IPS-NIHi11 (cell line): ENCODE measurements around the gene TYW1.
"Not testable (repeated sequence)": the region's sequence is repeated elsewhere in the genome, so short reads cannot be mapped to it uniquely, and the experiment has no call there.

Experiments used
- DNase-seq: peaks from one replicate; pipeline ENCODE4 v3.0.0; 2012; ENCODE audit warnings: mixed read lengths, low spot score

The TYW1 gene

DNA sequence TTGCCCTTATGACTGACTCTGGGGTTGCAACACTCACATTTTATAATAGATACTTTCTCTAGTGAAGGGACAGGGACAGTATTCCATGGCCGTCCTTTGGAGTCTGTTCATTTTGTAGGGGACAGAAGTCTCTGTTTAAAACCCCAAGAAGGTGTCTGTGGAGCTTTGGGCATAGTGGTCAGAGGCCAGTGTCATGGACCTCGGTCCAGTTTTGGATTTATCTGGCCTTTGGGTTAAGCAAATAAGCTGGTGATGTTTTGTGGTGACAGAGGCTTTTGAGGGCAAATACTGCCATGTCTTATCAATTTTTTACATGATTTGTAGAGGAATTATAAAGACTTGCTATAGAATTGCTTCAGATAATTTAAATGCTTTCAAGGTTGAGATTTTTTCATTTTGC, 50.2 kb downstream of the TYW1 start:
- DNase-seq: not testable (repeated sequence)

DNA sequence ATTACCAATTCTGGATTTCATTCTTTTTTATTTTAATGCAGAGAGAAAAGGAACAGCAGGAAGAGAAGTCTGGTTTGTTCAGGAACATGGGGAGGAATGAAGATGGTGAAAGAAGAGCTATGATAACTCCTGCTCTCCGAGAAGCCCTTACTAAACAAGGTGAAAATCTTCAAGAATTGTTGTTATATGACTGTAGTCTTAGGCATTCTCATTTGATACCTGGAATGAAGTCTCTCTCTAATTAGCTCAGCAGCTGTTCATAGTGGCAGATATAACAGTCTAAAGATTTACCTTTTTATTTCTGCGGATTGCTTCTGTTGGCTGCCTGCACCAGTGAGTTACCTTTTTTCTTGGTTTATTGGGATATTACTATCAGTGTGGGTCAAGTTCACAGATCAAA, 53.3 kb downstream of the TYW1 start:
- not testable (repeated sequence) for DNase-seq

DNA sequence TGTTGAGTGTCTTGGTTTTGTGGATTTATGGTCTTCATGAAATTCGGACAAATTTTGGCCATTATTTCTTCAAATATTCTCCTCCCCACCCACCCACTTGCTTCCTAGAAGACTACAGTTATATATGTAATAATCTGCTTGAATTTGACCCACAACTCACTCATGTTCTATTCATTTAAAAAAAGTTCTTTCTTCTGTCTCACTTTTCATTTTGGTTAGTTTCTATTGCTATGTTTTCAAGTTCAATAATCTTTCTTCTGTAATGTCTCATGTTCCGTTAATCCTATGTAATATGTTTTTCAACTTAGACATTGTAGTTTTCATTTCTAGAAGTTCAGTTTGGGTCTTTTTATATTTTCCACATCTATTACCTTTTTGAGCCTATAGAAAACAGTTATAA, 55.5 kb downstream of the TYW1 start:
- not testable (repeated sequence) for DNase-seq

DNA sequence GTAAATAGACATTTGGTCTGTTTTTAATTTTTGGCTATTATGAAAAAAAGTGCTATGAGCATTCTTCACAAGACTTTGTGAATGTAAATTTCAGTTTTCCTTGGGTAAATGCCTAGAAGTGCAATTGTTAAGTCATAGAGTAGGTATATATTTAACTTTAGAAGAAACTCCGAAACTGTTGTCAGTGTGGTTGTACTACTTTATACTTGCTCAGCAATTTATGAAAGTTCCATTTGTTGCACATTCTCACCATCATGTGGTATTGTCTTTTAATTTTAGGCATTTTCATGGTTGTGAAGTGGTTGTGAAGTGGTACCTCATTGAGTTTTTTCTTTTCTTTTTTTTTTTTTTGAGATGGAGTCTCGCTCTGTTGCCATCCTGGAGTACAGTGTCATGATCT, 60.0 kb downstream of the TYW1 start:
- DNase-seq: no peak

DNA sequence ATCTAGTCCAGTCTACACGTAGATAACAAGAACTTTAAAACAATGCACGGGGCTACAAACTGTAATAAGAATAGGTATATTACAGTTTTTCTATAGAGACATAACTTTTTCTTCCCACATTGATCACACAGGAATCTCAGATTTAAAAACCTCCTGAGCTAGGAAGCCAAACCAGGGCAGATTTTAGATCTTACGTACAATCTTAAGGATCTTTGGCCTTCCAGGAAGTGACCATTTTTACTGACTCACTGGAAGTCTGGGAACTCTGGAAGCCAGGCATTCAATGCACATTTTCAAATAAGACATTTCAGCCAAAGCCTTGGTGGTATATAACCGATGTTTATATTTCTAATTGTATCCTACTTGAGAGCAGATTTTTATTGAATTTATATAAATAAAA, 64.7 kb downstream of the TYW1 start:
- DNase-seq: not testable (repeated sequence)

DNA sequence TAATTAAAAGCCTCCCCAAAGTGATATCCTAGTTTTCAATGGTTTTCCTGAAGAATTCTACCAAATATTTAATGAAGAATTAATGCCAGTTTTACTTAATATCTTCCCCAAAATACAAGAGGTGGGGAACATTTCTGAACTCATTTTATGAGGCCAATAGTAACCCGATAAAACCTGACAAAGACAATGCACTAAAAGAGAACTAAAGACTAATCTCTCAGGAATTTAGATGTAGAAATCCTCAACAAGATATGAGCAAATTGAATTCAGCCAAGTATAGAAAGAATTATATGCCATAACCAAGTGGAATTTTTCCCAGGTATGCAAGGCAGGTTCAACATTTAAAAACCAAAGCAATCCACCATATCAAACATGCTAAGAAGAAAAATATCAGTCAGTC, 66.2 kb downstream of the TYW1 start:
- DNase-seq: not testable (repeated sequence)

DNA sequence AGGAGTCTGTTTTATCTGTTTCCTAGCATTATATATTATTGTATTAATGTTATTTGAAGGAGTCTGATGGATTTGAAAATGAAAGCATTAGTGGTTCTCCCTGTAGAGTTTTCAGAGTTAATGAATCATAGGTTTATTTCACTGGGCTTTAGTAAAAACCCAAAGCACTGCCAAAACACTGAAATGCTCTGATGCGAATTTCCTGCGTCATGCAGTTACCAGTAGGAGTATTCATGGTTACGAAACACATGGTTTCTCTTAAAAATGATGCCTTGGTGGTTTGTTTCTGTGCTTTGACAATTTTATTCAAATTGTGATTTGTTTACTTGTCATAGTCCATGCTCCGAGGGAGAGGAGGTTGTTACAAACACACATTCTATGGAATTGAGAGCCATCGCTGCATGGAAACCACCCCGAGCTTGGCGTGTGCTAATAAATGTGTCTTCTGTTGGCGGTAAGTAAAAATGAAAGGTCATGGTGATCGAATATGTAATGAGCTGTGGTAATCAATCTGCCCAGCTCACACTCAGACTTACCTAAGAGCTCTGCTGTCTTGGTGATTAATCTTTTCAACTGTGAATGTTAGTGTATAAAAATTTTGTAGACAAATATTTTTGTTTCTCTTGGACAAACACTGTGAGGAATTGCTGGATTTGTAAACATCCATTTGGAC, 70.5 kb downstream of the TYW1 start:
- DNase-seq: not testable (repeated sequence)

DNA sequence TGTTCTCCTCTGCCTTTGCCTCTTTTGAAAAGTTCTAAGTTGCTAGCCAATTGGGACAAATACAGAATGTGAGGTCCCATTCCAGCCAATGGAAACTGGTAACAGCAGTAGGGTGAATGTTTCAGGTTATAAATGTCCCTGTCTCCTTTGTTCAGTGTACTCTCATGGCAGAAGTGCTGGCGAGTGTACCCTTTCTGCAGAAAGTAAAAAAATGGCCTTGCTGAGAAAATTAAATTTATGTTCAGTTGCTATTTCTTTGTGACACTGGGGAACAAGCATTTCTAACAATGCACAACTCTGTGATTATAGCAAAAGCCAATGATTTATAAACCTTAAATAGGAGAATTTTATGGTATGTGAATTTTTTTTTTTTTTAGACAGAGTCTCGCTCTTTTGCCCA, 79.5 kb downstream of the TYW1 start:
- not testable (repeated sequence) for DNase-seq

DNA sequence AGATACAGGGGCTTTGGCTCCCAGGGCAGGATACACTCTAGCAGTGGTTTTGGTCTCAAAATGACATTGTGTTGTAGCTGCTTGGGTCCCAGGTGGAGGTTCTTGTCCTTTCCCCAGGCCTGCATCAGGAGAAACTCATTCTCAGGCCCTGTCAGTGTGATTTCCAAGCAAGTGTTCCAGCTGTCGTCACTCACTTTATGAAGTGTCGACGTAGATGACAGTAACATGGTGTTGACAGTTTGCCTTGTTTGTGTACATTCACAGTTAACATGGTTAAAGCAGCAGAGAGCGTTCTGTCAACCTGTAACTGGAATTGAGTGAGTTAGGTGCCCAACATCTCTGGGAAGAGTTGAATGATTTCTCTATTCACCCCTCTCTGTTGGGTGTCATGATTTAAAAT, 86.2 kb downstream of the TYW1 start:
- DNase-seq: not testable (repeated sequence)

DNA sequence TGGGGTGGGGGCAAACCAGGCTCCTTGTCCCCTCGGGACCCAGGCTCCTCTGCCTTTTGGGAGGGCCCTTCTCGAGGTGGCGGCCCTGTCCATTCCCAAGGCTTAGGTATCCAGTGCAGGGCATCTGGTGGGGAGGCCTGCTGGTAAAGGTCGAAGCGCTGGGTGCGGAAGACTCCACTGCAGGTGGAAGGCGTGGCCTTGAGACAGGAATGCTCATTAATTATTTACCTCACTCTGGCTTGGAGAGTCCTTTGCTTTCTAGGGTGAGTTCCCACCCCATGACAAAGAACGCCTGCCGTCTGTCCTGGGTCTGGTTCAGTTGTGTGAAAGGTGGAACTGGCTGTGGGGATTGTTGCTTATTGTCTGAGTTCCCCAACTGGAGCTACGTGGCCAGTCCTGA, 92.6 kb downstream of the TYW1 start:
- DNase-seq: not testable (repeated sequence)

DNA sequence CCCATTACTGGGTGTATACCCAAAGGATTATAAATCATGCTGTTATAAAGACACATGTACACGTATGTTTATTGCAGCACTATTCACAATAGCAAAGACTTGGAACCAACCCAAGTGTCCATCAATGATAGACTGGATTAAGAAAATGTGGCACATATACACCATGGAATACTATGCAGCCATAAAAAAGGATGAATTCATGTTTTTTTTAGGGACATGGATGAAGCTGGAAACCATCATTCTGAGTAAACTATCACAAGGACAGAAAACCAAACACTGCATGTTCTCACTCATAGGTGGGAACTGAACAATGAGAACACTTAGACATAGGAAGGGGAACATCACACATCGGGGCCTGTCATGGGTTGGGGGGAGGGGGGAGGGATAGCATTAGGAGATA, 94.4 kb downstream of the TYW1 start:
- DNase-seq: not testable (repeated sequence)

DNA sequence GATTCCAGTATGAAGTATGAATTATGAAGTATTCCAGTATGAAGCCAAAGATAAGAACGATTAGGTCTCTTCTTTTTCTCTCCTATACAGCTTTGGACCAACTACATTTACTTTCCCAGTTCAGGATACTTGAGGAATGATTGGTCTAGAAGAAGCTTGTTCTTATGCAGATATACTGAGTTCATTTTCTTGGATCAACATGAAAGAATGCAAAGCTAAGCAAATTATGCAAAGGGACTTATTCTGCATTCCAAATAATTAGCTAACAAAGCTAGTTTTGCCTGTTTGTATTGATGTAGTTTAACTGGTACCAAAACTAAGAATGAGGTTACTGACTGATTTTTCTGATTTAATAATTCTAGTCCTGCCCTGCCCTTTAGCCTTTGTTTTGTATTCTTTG, 101.4 kb downstream of the TYW1 start:
- not testable (repeated sequence) for DNase-seq

DNA sequence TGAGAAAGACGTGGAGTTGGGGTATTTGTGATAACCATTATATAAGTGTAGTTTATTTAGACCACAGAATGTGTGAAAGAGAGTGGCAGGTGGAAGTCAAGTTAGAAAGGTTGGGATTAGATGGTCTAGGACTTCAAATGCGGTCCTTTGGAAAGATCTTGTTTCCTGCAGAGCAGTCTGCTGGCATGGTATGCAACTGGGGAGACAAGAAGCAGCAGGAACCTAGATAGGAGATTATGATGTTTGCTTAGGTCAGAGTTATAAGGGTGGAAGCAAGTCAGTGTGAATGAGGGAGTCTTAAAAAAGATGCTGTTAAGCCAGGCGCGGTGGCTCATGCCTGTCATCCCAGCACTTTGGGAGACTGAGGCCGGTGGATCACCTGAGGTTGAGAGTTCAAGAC, 102.8 kb downstream of the TYW1 start:
- not testable (repeated sequence) for DNase-seq

DNA sequence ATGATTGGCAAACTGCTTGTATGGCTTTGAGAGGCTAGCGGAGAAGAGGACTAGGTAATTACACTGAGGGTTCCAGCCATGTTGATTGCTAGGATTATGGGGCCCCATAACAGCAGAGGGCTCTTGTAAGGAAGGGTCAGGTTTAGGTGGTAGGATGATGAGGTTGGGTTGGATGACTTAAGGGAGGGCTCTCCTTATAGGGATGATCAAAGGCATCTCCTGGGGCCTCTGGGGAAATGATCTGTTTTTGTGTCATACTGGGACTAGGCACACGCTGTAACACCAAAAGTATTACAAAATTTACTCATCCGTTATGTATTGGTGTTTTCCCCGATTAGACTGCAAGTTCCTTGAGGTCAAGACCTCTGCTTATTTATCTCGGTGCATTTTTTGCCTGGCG, 103.4 kb downstream of the TYW1 start:
- DNase-seq: not testable (repeated sequence)

DNA sequence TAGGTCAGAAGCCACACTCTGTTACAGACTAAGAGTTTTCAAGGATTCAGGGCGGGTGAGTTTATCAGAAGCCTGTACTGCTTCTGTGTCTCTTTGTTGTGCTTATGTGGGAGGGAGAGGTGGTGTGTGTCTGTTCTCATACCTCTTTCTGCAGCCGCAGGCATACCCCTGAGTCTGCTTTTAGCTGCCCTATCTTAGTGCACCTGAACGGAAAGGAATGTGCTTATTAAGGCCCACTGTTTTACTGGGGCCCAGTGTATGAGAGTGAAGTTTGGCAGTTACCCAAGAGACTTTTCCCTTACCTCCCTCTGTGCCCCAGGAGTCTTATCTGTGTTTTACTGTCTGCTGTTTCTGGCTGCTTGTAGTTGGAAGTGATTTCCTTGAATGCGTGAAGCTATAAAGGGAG, 104.3 kb downstream of the TYW1 start:
- DNase-seq: peak; percentile 14

DNA sequence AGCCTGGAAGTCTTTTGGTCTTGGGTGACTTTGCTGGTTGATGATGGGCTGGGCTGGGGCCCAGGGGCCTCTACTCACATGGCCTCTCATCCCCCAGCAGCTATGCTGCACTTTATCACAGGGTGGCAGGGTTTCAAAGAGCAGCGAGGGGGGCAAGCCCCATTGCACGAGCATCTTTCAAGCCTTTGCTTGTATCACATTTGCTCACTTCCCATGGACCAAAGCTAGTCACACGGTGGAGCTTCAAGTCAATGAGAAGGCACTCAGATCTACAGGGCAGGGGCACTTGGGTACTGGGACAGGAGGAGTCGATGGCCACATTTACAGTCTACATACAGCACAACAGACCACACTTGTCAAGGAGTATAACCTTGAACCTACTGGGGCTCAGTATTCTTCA, 108.3 kb downstream of the TYW1 start:
- not testable (repeated sequence) for DNase-seq

DNA sequence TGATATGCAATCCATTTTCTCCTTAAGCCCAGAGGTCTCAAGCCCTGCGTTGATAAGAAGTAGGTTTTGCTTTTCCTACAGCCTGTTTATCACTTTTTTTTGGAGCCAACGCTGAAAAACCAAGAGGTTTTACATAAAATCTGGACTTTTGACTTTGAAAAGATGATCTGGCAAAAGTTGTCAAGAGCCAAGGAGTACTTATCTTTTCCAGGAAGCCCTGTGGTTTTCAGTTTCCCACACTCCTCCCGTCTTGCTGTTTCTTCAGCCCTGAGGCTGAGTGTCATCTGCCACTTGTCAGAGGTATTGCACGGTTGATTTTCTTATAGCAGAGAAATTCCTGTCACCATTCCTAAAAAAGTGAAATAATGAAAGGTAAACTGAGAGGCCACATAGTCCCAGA, 108.7 kb downstream of the TYW1 start:
- DNase-seq: no peak

DNA sequence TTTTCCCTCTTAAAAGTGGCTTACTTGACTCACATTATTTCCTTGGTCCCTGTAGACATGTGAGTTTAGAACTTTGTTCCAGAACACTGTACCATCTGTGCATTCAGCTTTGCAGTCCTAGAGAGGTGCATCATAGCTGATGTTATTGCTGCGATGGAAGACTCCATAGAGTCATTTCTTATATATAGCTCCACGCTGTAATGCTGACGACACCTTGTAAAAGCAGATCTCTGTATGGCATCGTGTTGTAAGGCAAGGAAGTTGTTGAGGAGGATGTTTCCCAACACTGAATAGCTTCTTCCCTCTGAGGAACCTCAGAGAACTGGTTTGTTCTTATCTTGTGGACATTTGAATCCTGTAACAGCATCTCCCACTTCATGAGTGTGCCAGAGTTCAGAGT, 109.6 kb downstream of the TYW1 start:
- not testable (repeated sequence) for DNase-seq

DNA sequence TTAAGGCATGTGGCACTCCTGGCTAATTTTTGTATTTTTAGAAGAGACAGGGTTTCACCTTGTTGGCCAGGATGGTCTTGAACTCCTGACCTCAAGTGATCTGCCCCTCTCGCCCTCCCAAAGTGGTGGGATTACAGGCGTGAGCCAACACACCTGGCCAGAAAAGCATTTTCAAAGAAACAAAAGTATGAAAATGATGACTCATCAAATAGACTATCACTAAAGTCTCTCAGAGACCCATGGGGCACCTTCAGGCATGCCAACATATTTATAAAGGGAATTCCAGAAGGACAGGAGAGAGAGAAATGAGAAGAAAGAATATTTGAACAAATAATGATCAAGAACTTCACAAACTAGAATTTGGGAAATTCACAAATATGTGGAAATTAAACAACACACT, 114.7 kb downstream of the TYW1 start:
- DNase-seq: not testable (repeated sequence)

DNA sequence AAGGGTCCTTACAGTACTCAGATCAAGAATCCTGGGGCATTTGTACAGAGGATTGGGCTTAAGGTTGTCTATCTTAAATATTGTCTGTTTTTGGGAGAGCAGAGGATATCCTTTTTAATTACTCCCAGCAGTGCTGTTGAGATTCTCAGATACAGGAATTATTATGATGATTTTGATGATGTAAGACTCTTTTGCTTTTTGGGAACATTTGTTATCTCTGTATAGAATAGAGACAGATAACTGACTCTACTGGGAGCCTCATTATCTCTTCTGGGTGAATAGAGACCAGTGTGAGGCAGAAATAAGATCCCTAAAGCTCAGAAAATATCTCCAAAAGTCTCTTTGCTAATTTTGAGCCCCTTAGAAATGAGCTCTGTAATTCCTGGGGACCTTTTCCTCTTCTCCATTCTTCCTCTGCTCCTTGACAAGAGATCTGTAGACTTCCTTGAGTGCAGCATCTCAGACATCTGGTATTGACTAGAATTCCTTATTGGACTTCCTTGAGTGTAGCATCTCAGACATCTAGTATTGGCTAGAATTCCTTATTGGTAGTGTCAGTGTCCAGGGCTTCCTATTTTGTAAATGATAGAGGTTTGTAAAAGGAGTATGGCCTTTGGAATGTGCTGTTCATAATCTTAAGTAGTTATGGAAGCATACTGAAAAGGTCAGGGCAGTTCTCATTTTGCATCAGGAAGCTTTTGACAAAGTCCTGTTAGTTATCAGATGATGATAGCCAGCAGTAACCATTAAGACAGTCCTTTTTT, 118.0 kb downstream of the TYW1 start:
- not testable (repeated sequence) for DNase-seq

DNA sequence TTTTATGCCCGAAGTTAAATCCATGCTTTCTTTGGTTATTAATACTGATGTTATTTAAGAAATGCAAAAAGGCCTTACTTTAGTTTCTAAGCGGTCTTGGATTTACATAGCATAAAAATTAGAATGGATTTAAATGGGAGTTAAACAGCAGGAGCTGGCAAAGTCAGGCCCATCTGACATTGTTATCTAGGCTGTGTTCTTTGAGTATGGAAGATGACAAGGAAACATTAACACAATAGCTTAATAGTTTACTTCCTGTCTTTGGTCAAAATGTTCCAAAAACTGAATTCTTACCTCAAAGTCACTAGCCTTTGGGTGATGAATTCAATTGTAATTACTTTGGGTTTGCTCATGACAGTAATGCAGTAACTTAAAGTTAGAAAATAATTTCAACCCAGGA, 123.9 kb downstream of the TYW1 start:
- not testable (repeated sequence) for DNase-seq

DNA sequence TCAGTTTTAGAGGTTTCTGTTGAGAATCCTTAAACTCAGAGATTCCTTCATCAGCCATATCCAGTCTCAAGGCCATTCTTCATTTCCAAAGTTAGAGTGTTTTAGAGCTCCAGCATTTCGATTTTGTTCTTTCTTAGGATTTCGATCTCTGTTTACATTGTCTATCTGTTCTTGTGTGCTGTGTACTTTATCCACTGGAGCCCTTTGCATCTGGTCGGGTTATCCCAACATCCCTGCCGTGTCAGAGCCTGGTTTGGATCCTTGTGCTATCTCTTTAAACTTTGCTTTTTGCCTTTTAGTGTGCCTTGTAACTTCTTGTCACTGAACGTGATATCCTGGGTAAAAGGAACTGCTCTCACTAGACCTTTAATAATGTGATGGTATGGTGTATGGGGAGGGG, 131.6 kb downstream of the TYW1 start:
- DNase-seq: not testable (repeated sequence)

DNA sequence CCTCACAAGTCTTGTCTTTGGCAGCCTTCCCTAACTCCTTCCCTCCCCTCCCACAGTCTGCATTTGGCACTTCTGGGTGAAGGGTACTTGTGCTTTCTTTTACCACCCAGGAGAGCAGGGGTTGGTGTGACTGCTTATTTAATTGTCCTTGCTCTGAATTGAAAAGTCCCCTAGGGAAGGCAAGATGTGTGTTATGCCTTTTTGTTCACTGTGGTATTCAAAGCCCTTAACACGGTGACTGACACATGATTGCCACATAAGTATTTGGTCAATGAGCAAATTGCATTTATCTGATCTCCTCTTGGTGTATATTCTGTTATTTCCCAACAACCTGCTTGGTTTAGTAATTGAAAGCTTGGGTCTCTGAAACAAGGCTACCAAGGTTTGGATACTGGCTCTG, 134.1 kb downstream of the TYW1 start:
- DNase-seq: not testable (repeated sequence)

DNA sequence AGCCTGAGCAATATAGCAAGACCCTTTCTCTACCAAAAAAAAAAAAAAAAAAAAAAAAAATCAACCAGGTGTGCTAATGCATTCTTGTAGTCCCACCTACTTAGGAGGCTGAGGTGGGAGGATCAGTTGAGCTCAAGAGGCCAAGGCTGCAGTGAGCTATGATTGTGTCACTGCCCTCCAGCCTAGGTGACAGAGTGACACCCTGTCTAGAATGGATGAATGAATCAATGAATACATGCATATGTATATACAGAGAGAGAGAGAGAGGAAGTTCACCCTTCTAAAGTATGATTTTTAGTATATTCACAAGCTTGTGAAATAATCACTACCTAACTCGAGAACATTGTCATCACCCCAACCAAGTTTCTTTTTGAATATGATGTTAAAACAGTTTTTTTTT, 138.3 kb downstream of the TYW1 start:
- not testable (repeated sequence) for DNase-seq
